ENCODE results near the gene USP35.

GRCh38 chr11:78200553-78200952, 11.8 kb downstream of the USP35 start:
- TF ChIP-seq POLR2A (IDR thresholded peaks at IDR 0.05; ENCODE audit: low read depth, low read length) (no peak), POLR2AphosphoS5 (IDR thresholded peaks at IDR 0.05; ENCODE audit: low read depth, low read length) (no peak)

Measured in GM12891 (cell line).